GM23248 (cell line): ENCODE data around the gene PADI1. TPM values are rescaled to one million over a fixed set of nuclear protein-coding genes. Genes with fewer than 3 reads are reported as not detected.

Source experiments
- DNase-seq: peaks from one replicate; pipeline ENCODE4 v3.0.0-alpha.2; 2015
- H2AFZ ChIP-seq: fragments of 200-600 bp; sonication (generic); 2 replicates; pipeline ENCODE4 v1.6.1; 2016; ENCODE audit warnings: antibody characterized with exemption
- H3F3A ChIP-seq: fragments of 200-600 bp; sonication (generic); 2 replicates; pipeline ENCODE4 v1.6.1; 2016; ENCODE audit warnings: mild to moderate bottlenecking, antibody characterized with exemption, mixed run types; ENCODE audit not compliant: insufficient read depth
- H3K27ac ChIP-seq: fragments of 200-600 bp; sonication (generic); 2 replicates; pipeline ENCODE4 v1.5.1; 2016; ENCODE audit warnings: mild to moderate bottlenecking
- H3K27me3 ChIP-seq: fragments of 200-600 bp; sonication (generic); replicated peaks from 2 replicates; pipeline ENCODE4 v1.6.1; 2016; ENCODE audit warnings: mild to moderate bottlenecking; ENCODE audit not compliant: insufficient read depth
- H3K36me3 ChIP-seq: fragments of 200-600 bp; sonication (generic); 2 replicates; pipeline ENCODE4 v1.6.1; 2016; ENCODE audit warnings: low read depth, mild to moderate bottlenecking
- H3K4me1 ChIP-seq: fragments of 200-600 bp; sonication (generic); 2 replicates; pipeline ENCODE4 v1.6.1; 2016; ENCODE audit warnings: mild to moderate bottlenecking; ENCODE audit not compliant: insufficient read depth
- H3K4me2 ChIP-seq: fragments of 200-600 bp; sonication (generic); one replicate; pipeline ENCODE4 v1.6.1; 2016; ENCODE audit warnings: mild to moderate bottlenecking; ENCODE audit not compliant: unreplicated experiment
- H3K4me3 ChIP-seq: fragments of 200-600 bp; sonication (generic); 2 replicates; pipeline ENCODE4 v1.5.1; 2016; ENCODE audit warnings: mild to moderate bottlenecking
- H3K79me2 ChIP-seq: fragments of 200-600 bp; sonication (generic); 2 replicates; pipeline ENCODE4 v1.6.1; 2016; ENCODE audit warnings: mild to moderate bottlenecking; ENCODE audit not compliant: insufficient read depth
- H3K9ac ChIP-seq: fragments of 200-600 bp; sonication (generic); 2 replicates; pipeline ENCODE4 v1.6.1; 2016; ENCODE audit warnings: mild to moderate bottlenecking
- H3K9me2 ChIP-seq: fragments of 200-600 bp; sonication (generic); 2 replicates; pipeline ENCODE4 v1.6.1; 2016; ENCODE audit warnings: mixed run types, mild to moderate bottlenecking, moderate library complexity; ENCODE audit not compliant: insufficient read depth
- H3K9me3 ChIP-seq: fragments of 200-600 bp; sonication (generic); one replicate; pipeline ENCODE4 v1.6.1; 2017; ENCODE audit warnings: low read depth
- H4K20me1 ChIP-seq: fragments of 200-600 bp; sonication (generic); 2 replicates; pipeline ENCODE4 v1.6.0; 2016; ENCODE audit not compliant: insufficient read depth
- EZH2 ChIP-seq: fragments of 200-600 bp; sonication (generic); IDR thresholded peaks from 2 replicates; pipeline ENCODE4 v1.6.1; 2018; ENCODE audit warnings: antibody characterized with exemption, mild to moderate bottlenecking; ENCODE audit not compliant: insufficient read depth, poor library complexity, severe bottlenecking
- EZH2phosphoT487 ChIP-seq: fragments of 200-600 bp; sonication (generic); IDR thresholded peaks from 2 replicates; pipeline ENCODE4 v1.6.1; 2018; ENCODE audit warnings: antibody characterized with exemption, moderate library complexity, mild to moderate bottlenecking, low read depth; ENCODE audit not compliant: insufficient read depth
- WGBS, 2 experiments: methylation state at CpG; one replicate each; pipeline ENCODE4 v1.1.6; 2015 to 2017; ENCODE audit warnings: low lambda C conversion rate in 2 of 2, low coverage in 1 of 2; ENCODE audit errors: missing lambda C conversion rate in 2 of 2; 5-methylcytosine and 5-hydroxymethylcytosine counted together
- in situ Hi-C: fragments of 300-500 bp; cut with MboI; formaldehyde crosslinking; loops from 2 replicates; pipeline ENCODE4 v1.15.0; 2020
- polyA plus RNA-seq: library from polyadenylated mRNA; unstranded; fragments of >200 nt; fragmentation: Nextera tagmentation; extraction: Ambion mirVana; gene quantifications from 2 replicates; pipeline ENCODE4 v1.2.1, GENCODE V29; 2016
- total RNA-seq: library from RNA; depleted of rRNA; stranded (reverse); fragments of >200 nt; shearing (Covaris generic); gene quantifications from 2 replicates; pipeline ENCODE4 v1.2.3, GENCODE V29; 2014

Gene PADI1
- total and polyA plus RNA-seq, 2 experiments from 2014 or later: under 0.01 to 0.14 TPM

DNA sequence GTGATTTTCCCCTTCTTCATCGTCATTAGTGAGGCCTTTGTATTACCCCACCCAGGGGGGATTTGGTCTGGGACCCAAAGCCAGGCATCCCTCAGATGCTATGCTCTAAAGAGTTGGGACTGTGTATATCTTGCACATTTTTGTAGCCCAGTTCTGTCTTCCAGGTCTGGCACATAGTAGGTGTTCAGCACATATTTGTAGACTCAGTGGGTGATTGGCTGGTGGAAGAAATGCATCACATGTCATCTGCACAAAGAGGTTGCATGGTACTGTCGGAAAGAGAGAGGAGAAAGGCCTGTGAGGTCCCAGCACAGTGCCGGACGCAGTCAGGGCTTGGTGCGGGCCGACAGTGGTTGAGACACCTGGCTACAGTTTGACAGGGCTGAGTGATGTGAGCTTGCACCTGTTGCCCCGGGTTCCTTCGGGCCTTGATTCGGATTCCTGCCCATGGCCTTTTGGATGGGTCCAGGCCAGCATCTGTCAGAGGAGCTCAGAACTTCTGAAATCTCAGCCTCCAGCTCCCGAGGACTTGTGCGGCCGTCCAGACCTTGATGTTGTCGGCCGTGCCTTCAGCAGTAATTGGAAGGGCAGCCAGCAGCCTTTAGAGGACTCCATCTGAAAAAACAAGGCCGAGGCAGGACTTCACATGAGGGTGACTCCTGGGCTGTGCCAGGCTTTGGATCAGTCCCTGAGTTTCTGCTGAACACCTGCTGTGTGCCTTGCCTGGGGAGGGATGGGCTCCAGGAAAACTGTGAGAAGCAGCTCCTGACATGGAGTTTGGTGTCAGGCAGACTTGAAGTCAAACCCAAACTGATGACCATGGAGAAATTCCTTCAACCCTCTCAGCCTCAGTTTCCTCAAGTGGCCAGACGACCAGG is 40.9 kb upstream of the PADI1 start:
- Histone ChIP-seq H3K9ac (no peak overlapping the region), H3K27ac (no peak overlapping the region), H3K4me2 (no peak overlapping the region), H3K79me2 (no peaks in the 10 kb centered on the region), H3K9me3 (no peaks in the 10 kb centered on the region), H3K4me3 (no peak overlapping the region), H3K36me3 (no peaks in the 10 kb centered on the region), H3K27me3 (no peaks in the 10 kb centered on the region), H3K9me2 (no peaks in the 10 kb centered on the region), H3F3A (peaks cover 15% of the 10 kb centered on the region), H2AFZ (no peak overlapping the region), H3K4me1 (peaks cover 16% of the 10 kb centered on the region), H4K20me1 (no peaks in the 10 kb centered on the region)
- 79 to 81% methylated on average over 16 of the region's 16 CpGs for WGBS, 2 experiments
- no peak for TF ChIP-seq EZH2phosphoT487
- no peak for TF ChIP-seq EZH2
- DNase-seq: no peak
- in situ Hi-C loops: no loop called here

DNA sequence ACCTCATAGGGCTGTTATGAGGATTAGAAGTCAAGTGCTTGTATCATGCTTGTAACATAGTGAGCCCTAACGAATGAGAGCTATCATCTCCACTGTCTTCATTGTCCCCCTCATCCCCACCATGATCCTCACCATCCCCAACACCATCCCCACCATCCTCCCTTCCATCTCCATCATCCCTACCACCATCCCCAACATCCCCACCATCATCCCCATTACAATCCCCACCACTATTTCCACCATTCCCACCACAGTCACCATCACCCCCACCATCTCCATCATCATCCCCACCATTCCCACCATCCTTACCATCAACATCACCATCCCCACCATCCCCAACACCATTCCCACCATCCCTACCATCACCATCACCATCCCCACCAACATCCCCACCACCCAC is 39.1 kb upstream of the PADI1 start:
- H3K9ac ChIP-seq: no peak overlapping the region
- no peaks in the 10 kb centered on the region for H3K9me2 ChIP-seq
- 73 to 86% methylated on average over 1 of the region's 1 CpG for WGBS, 2 experiments
- H3K27ac ChIP-seq: no peak overlapping the region
- TF ChIP-seq EZH2phosphoT487 (no peak), EZH2 (no peak)
- H4K20me1 ChIP-seq: no peaks in the 10 kb centered on the region
- H3F3A ChIP-seq: peaks cover 26% of the 10 kb centered on the region
- H3K4me2 ChIP-seq: no peak overlapping the region
- H3K79me2 ChIP-seq: no peaks in the 10 kb centered on the region
- in situ Hi-C loops: no loop called here
- DNase-seq: no peak
- H3K36me3 ChIP-seq: no peaks in the 10 kb centered on the region
- H3K9me3 ChIP-seq: no peaks in the 10 kb centered on the region
- no peaks in the 10 kb centered on the region for H3K27me3 ChIP-seq
- H3K4me3 ChIP-seq: no peak overlapping the region
- H2AFZ ChIP-seq: no peak overlapping the region
- peaks cover 33% of the 10 kb centered on the region for H3K4me1 ChIP-seq

DNA sequence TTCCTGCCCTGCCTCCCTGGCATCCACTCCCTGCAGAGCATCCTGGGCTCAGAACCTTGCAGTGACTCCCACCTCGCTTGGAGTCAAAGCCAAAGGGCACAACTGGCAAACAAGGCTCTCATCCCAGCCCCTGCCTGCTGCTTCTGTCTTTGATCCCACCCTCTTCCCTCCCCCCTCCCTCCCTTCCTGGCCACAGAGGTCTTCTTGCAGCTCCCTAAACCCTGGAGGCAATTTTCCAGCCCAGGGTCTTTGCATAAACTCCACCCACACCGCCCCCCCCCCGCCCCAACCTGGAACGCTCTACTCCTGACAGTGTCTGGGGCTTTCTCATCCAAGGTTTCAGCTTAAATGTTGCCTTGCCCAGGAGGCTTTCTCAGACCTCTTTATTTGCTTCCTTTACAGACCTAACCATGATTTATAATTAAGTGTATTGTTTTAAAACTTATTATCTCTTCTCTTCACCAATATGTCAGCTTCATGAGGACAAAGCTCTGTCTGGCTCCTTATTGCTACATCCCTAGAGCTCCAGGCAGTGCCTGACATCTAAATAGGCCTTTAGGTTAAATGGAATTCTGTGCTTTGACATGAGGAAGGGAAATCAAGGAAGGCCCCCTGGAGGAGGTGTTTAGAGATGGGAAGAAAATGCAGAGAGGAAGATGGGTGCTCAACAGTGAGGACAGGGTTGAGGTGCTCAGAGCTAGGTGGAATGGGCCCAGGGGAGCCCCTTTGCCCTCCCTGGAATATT is 37.7 kb upstream of the PADI1 start:
- Histone ChIP-seq H3K79me2 (no peaks in the 10 kb centered on the region), H3F3A (peaks cover 31% of the 10 kb centered on the region), H3K4me2 (peak overlapping the region; percentile 52), H3K27me3 (no peaks in the 10 kb centered on the region), H3K9ac (no peak overlapping the region), H3K4me1 (peaks cover 34% of the 10 kb centered on the region), H4K20me1 (no peaks in the 10 kb centered on the region), H3K4me3 (no peak overlapping the region), H3K9me3 (no peaks in the 10 kb centered on the region), H2AFZ (no peak overlapping the region), H3K9me2 (no peaks in the 10 kb centered on the region), H3K36me3 (no peaks in the 10 kb centered on the region), H3K27ac (peak overlapping the region; percentile 90)
- WGBS, 2 experiments: 15 to 40% methylated on average over 3 to 4 of the region's 4 CpGs
- DNase-seq: peak; percentile 26
- in situ Hi-C loops: no loop called here
- no peak for TF ChIP-seq EZH2phosphoT487
- no peak for TF ChIP-seq EZH2

DNA sequence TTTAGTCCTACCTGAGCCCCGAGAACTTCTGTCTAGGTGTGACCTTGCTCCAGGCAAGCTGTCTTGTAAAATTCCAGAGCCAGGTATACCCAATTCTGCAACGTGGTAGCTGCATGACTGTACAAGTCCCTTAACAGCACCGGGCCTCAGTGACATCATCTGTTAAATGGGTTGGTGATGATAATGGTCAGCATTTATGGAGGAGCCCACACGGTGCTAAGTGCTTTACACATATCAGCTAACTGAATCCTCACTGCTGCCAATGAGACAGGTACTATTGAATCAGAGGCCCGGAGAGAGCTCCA is 37.2 kb upstream of the PADI1 start:
- H3K9ac ChIP-seq: no peak overlapping the region
- no peak overlapping the region for H2AFZ ChIP-seq
- peaks cover 31% of the 10 kb centered on the region for H3F3A ChIP-seq
- 22 to 24% methylated on average over 5 of the region's 5 CpGs for WGBS, 2 experiments
- peaks cover 34% of the 10 kb centered on the region for H3K4me1 ChIP-seq
- H3K36me3 ChIP-seq: no peaks in the 10 kb centered on the region
- TF ChIP-seq EZH2 (no peak), EZH2phosphoT487 (no peak)
- DNase-seq: no peak
- H3K27ac ChIP-seq: peak overlapping the region; percentile 90
- peak overlapping the region; percentile 52 for H3K4me2 ChIP-seq
- H3K9me3 ChIP-seq: no peaks in the 10 kb centered on the region
- no peaks in the 10 kb centered on the region for H3K79me2 ChIP-seq
- H3K9me2 ChIP-seq: no peaks in the 10 kb centered on the region
- H4K20me1 ChIP-seq: no peaks in the 10 kb centered on the region
- in situ Hi-C loops: no loop called here
- no peaks in the 10 kb centered on the region for H3K27me3 ChIP-seq
- H3K4me3 ChIP-seq: no peak overlapping the region
